Dermis blood vessel endothelial cell (primary cell): ENCODE measurements around the gene DUSP3. TPM values are rescaled to one million over a fixed set of nuclear protein-coding genes. Genes with fewer than 3 reads are reported as not detected.
A peak's percentile ranks its signal among the peaks of the same experiment; 100 is the strongest.

ENCODE experiments used
- DNase-seq: peaks from one replicate; pipeline ENCODE4 v3.0.0; 2010
- total RNA-seq: library from RNA; depleted of rRNA; stranded (reverse); fragments of >200 nt; gene quantifications from 2 replicates; pipeline ENCODE4 v1.2.3, GENCODE V29; 2014

The DUSP3 gene
- total RNA-seq, 1 donor from 2014 or later: 73.0 TPM

- peak; percentile 66 for DNase-seq
These were observed 10.4 kb downstream of the DUSP3 start for GRCh38 chr17:43768382-43768781.

- no peak for DNase-seq
These were observed 11.1 kb downstream of the DUSP3 start for GRCh38 chr17:43767713-43768059.

GRCh38 chr17:43767053-43767712, 11.6 kb downstream of the DUSP3 start:
- no peak for DNase-seq

GRCh38 chr17:43766413-43767052, 12.2 kb downstream of the DUSP3 start:
- DNase-seq: peak; percentile 76

- peak; percentile 96 for DNase-seq
These were observed 18.4 kb downstream of the DUSP3 start for GRCh38 chr17:43760254-43760852.

- DNase-seq: no peak
These were observed 18.9 kb downstream of the DUSP3 start for GRCh38 chr17:43759836-43760235.

GRCh38 chr17:43758497-43759174, 20.1 kb downstream of the DUSP3 start, which contains the start of gene SOST:
Gene SOST (minus strand): TSS chr17:43758791. CDS start chr17:43758741, 50 bp downstream.
- no peak for DNase-seq

- DNase-seq: no peak
These were observed 20.7 kb downstream of the DUSP3 start for GRCh38 chr17:43758086-43758485.

- no peak for DNase-seq
These were observed 21.6 kb downstream of the DUSP3 start for GRCh38 chr17:43757171-43757660.

- no peak for DNase-seq
These were observed 22.6 kb downstream of the DUSP3 start for GRCh38 chr17:43756201-43756600.

- DNase-seq: peak; percentile 50
These were observed 23.3 kb downstream of the DUSP3 start for GRCh38 chr17:43755389-43755875.

GRCh38 chr17:43754947-43755346, 23.8 kb downstream of the DUSP3 start:
- no peak for DNase-seq

- DNase-seq: no peak
These were observed 25.2 kb downstream of the DUSP3 start for GRCh38 chr17:43753493-43754129.

GRCh38 chr17:43750153-43750552, 28.6 kb downstream of the DUSP3 start:
- DNase-seq: no peak

GRCh38 chr17:43745541-43745940, 33.2 kb downstream of the DUSP3 start:
- DNase-seq: no peak

GRCh38 chr17:43741636-43742035, 37.1 kb downstream of the DUSP3 start:
- no peak for DNase-seq

GRCh38 chr17:43740541-43740940, 38.2 kb downstream of the DUSP3 start:
- DNase-seq: no peak

GRCh38 chr17:43737722-43738121, 41.1 kb downstream of the DUSP3 start:
- no peak for DNase-seq

- no peak for DNase-seq
These were observed 42.4 kb downstream of the DUSP3 start for GRCh38 chr17:43736389-43736788.

GRCh38 chr17:43734376-43734775, 44.4 kb downstream of the DUSP3 start:
- DNase-seq: peak; percentile 27

- DNase-seq: no peak
These were observed 44.8 kb downstream of the DUSP3 start for GRCh38 chr17:43733956-43734355.

GRCh38 chr17:43732958-43733357, 45.8 kb downstream of the DUSP3 start:
- no peak for DNase-seq

- no peak for DNase-seq
These were observed 50.7 kb downstream of the DUSP3 start for GRCh38 chr17:43728081-43728480.
